ENCODE data around the gene CACNB4.

DNA sequence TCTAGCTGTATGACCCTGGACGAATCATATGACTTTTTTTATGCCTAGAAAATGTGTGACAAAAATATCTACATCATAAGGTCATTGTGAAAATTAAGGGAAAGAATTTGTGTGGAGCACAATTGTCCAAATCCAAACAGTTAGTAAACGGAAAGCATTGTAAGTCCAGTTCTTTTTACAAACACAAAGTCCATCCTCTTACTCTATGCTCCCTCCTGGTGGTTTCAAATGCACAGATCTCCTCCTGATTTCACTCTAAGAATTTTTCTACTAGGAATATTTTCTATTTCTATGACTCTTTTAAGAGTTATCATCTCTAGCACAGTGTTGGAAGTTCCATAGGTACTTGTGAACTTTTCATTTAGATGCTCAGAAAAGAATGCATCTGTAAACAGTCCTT is 145.4 kb downstream of the CACNB4 start:
- TF ChIP-seq, protein P1, sequence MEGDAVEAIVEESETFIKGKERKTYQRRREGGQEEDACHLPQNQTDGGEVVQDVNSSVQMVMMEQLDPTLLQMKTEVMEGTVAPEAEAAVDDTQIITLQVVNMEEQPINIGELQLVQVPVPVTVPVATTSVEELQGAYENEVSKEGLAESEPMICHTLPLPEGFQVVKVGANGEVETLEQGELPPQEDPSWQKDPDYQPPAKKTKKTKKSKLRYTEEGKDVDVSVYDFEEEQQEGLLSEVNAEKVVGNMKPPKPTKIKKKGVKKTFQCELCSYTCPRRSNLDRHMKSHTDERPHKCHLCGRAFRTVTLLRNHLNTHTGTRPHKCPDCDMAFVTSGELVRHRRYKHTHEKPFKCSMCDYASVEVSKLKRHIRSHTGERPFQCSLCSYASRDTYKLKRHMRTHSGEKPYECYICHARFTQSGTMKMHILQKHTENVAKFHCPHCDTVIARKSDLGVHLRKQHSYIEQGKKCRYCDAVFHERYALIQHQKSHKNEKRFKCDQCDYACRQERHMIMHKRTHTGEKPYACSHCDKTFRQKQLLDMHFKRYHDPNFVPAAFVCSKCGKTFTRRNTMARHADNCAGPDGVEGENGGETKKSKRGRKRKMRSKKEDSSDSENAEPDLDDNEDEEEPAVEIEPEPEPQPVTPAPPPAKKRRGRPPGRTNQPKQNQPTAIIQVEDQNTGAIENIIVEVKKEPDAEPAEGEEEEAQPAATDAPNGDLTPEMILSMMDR (IDR thresholded peaks at IDR 0.05) = no peak
- TF ChIP-seq POLR2AphosphoS5 (IDR thresholded peaks at IDR 0.05; ENCODE audit: low read depth, low read length) = no peak

All from Panc1 (cell line).